GM19239 (cell line): ENCODE results near the gene INTS15.
"Not testable (repeated sequence)": the region's sequence is repeated elsewhere in the genome, so short reads cannot be mapped to it uniquely, and the experiment has no call there.

ENCODE experiments used
- DNase-seq: peaks from one replicate; pipeline ENCODE4 v3.0.0; 2011; ENCODE audit warnings: low spot score; ENCODE audit not compliant: insufficient read length
- FAIRE-seq: peaks from 2 replicates; lab custom pipeline; 2011; peaks lifted over from hg19 to GRCh38; lab: Jason Lieb, UNC

Gene INTS15

DNA sequence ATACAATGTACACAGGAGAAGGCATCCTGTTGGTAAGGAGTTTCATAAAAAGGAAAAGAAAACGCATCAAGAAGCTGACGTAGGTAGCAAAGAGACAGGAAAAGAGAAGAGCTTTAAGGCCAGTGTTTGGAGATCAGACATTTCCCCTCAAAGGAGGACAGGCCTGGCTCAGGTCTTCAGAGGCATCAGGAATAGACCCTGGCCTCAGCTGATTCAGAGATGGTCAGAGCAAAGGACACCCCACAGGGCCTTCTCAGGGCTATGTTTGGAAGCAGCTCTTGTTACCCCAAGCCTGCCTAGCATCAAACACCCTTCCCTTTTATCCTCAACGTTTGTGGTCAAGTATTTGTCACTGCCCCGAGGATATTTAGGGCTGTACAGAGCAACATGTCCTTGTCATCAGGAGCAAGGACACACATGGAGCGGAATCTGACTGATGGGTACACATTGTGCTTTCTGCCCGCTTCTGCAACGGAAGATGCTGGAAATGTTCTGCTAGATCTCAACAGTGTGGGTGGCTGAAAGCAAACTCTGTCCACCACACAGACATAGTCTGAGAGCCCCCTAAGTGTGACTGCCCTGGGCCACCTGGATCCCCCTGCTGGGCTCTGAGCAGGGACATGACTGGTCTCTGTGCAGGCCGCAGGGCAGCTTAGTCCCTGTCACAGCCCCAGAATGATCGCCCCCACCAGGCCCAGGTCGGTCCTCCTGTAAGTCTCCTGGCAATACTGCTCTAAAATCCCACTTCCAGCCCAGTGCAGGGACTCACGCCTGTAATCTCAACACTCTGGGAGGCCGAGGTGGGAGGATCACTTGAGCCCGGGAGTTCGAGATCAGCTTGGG is 13.6 kb upstream of the INTS15 start:
- FAIRE-seq = no peak
- DNase-seq = no peak

DNA sequence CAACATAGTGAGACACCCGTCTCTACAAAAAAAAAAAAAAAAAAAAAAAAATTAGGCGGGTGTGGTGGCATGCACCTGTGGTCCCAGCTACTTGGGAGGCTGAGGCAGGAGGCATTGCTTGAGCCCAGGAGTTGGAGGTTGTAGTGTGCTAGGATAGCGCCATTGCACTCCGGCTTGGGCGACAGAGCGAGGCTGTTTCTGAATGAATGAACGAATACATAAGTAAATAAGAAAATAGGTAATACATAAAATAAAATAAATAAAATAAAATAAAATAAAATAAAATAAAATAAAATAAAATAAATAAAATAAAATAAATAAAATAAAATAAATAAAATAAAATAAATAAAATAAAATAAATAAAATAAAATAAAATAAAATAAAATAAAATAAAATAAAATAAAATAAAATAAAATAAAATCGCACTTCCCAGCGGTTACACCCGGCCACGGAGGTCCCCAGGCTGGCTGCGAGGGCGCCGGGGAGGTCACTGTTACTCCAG is 12.9 kb upstream of the INTS15 start:
- not testable (repeated sequence) for FAIRE-seq, DNase-seq

DNA sequence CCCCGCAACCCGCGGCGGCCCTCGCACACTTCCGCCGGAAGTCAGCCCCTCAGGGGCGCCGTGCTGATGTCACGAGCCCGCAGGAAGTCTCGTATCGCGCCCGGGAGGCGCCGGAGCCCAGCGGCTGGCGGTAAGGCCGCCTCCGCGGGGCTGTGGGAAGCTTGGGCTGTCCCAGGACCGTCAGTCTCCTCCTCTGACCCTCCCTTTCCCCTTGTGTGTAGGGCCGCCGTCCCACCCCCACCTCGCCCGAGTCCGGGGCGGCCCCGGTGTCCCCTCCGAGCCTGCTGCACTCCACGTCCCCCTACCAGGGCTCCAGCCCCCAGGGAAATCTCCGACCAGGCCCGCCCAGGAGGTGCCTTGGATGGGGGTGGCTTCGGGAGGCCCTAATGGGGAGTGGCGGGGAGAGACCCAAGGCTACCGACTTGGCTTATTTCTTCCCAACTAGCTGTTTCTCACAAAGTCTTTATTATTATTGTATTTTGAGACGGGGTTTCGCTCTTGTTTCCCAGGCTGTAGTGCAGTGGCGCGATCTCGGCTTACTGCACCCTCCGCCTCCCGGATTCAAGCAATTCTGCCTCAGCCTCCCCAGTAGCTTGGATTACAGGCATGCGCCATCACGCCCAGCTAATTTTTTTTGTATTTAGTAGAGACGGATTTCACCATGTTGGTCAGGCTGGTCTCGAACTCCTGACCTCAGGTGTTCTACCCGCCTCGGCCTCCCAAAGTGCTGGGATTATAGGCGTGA is 12.3 kb upstream of the INTS15 start, which contains the start of gene ZDHHC4:
Gene ZDHHC4, plus strand, starts transcription at position 86 of the 745 bp plus-strand sequence. CDS start 3,108 bp downstream, outside the sequence.
- DNase-seq (peak; percentile 99), FAIRE-seq (peak; percentile 51)

DNA sequence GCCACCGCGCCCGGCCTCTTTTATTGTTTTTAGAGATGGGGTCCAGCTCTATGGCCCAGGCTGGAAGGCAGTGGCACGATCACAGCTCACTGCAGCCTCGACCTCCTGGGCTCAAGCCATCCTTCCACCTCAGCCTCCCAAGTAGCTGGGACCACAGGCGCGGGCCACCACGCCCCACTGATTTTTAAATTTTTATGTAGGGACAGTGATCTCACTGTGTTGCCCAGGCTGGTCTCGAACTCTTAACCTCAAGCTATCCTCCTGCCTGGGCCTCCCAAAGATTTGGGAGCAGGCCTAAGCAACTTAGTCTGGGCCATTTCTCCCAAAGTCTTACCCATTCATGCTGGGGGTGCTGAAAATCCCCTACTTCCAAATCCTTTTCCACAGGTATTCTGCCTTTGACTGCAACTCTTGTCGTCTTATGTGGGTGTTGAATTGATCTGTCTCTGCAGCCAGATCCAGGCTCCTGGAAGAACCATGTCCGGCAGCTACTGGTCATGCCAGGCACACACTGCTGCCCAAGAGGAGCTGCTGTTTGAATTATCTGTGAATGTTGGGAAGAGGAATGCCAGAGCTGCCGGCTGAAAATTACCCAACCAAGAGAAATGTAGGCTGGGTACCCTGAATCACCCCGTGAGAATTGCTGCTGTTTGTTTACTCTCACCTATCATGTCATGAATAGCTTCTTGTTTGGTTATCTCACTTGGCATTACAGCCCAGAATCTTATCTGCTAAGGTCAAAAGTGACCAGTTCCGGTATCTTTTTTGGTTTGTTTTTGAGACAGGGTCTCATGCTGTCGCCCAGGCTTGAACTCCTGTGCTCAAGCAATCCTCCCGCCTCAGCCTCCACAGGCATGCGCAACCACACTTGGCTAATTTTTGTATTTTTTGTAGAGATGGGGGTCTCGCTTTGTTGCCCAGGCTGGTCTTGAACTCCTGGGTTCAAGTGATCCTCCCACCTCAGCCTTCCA is 11.4 kb upstream of the INTS15 start:
- FAIRE-seq = no peak
- DNase-seq = no peak

DNA sequence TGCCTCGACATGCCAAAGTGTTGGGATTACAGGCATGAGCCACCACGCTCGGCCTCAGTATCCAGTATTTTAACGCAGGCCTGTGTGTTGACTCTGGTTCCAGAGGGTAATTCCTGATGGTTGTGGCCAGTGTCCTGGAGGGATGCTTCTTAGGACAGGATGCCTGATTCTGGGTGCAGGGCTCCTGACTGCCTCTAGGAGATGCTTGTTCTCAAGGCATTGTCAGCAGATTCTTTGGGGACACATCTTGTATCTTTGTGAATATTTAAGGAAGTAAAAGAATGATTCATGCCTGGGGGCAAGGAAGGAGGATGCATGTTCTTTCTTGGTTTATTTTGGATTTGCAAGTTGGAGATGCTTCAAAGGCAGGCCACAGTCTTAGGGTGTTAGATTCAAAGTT is 10.4 kb upstream of the INTS15 start:
- DNase-seq = no peak
- no peak for FAIRE-seq

DNA sequence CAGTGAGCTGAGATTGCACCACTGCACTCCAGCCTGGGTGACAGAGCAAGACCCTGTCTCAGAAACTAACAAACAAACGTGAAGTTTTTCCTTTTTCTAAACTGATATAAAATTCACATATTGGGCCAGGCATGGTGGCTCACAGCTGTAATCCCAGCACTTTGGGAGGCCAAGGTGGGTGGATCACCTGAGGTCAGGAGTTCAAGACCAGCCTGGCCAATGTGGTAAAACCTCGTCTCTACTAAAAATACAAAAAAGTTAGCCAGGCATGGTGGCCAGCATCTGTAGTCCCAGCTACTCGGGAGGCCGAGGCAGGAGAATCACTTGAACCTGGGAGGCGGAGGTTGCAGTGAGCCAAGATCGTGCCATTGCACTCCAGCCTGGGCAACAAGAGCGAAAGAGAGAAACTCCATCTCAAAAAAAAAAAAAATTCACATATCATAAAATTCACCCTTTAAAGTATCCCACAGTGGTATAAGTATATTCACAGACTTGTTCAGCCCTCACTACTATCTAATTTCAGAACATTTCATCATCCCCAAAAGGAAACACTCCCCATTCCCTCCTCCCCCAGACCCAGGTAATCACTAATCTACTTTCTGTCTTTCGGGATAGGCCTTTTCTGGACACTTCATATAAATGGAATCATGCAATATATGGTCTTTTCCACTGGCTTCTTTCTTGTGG is 3.9 kb upstream of the INTS15 start:
- not testable (repeated sequence) for DNase-seq, FAIRE-seq

DNA sequence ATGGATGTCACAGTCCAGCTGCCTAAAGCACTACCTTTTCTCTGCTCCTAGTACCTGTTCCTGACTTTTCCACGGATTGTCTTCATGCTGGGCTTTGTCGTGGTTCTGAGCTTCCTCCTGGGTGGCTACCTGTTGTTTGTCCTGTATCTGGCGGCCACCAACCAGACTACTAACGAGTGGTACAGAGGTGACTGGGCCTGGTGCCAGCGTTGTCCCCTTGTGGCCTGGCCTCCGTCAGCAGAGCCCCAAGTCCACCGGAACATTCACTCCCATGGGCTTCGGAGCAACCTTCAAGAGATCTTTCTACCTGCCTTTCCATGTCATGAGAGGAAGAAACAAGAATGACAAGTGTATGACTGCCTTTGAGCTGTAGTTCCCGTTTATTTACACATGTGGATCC is 1.3 kb upstream of the INTS15 start:
- FAIRE-seq = no peak
- DNase-seq = no peak

DNA sequence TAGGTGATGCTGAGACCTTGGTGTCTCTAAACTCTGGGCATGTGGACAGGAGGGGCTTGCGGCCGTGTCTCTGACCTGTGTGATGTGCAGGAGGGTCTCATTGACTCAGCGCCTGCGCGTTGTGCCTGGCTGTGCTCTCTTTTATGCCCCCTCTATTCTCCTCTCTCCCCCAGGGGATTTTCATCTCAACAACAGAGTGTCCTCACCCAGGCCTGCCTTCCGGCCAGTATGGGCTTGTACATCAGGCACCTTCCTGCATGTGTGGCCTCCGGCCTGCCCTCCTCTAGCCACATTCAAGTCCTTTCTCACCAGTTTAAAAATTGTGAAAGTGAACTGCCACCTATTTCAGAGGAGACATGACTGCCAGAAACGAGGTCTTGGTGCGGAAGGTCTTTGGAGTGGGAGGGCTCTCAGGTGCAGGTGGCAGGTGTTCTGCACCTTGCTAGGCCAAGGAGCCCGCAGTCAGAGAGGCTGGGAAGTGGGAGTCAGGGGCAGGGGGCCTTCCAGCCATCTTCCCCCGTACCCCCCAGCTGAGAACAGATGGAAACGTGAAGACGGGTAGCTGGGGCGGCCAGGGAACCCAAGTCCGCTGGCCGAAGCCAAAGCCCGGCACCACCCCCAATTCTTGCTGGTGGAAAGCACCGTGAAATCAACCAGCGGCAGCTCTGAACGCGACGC is 531 bp upstream of the INTS15 start:
- no peak for FAIRE-seq
- DNase-seq = no peak

DNA sequence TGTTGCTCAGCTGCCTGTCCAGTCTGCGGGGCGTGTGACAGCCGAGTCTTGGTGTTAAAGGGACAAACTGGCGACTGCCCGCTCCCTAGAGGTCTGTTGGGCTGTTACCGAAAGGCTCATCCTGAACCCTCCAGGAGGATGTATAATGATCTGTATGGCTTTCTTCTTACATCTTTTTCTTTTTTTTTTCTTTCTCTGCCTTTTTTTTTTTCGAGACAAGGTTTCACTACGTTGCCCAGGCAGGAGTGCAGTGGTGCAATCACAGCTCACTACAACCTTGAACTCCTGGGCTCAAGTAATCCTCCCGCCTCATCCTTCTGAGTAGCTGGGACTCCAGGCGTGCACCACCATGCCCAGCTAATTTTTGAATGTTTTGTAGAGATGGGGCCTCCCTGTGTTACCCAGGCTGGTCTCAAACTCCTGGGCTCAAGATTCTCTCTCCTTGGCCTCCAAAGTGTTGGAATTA is 857 bp downstream of the INTS15 start:
- DNase-seq (no peak), FAIRE-seq (no peak)

DNA sequence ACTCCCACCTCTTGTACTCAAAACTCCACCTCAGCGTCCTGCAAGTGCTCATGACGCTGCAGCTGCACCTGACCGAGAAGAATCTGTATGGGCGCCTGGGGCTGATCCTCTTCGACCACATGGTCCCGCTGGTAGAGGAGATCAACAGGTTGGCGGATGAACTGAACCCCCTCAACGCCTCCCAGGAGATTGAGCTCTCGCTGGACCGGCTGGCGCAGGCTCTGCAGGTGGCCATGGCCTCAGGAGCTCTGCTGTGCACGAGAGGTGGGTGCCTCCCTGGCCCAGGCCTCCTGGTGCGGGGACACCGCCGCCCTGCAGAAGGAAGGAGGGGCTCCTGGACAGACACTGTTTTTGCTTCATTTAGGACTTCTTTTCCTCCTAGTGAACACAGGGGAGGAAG is 10.3 kb downstream of the INTS15 start:
- FAIRE-seq (no peak), DNase-seq (no peak)

DNA sequence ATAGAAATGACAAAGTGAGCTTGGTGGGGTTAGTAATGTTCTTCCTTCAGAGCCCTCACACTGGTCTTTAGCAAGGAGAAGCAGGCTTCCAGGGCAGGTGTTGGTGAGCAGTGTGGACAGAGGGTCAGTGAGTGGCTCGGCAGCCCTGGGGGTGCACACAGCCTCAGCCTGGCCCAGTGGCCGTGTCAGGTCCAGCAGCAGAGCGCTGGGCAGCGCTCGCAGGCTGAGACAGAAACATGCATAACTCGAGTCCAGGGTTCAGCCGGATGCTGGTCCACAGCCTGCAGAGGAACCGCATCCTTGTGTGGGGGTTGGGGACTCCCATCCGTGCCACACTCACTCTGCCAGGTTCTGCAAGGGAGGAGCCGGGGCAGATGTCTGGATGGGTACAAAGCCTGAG is 14.6 kb downstream of the INTS15 start:
- FAIRE-seq (no peak), DNase-seq (no peak)

DNA sequence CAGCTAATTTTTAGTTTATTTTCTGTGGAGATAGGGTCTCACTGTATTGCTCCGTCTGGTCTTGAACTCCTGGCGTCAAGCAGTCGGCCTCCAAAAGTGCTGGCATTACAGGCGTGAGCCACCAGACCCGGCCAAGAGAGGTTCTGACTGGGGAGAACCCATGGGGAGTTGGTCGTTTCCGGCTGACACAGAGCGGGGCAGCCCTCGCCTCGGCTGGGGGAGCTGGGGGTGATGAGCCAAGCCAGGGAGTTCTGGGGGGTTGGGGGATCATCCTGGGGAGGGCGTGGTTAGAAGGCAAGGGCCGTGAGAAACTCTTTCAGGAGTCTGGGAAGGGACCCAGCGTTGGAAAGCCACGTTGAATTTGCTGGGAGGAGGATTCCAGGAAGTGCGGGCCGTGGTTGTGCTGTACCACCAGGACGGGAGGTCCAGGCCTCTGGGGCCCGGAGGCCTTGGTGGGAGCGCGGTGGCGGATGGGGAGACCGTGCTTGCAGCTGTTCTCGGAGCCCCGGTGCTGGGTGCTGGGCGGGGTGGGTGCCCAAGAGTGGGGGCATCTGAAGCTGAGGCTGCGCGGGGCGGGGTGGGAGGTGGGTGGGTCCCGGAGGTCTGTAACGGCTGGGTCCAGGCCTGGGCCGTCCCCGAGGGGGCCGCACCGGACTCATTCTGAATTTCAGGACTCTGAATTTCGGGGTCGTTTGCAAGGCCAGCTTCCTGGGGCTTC is 17.2 kb downstream of the INTS15 start:
- FAIRE-seq (no peak), DNase-seq (no peak)

DNA sequence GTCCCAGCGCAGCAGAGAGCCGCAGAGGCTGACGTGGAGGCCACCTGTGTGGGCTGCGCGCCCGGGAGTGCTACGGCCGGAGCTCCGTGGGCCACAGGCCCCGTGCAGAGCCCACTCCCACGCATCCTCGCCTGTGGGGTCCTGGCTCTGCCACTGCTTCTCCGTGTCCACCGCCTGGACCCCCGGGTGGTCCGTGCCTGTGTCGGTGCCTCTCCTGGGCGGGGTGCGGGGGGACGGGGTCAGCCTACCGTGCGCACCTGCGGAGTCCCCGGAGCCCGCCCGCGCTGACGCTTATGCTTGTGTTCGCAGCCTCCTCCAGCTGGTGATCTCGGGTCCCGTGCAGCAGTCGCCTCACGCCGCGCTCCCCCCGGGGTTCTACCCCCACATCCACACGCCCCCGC is 17.8 kb downstream of the INTS15 start:
- FAIRE-seq (no peak), DNase-seq (no peak)

DNA sequence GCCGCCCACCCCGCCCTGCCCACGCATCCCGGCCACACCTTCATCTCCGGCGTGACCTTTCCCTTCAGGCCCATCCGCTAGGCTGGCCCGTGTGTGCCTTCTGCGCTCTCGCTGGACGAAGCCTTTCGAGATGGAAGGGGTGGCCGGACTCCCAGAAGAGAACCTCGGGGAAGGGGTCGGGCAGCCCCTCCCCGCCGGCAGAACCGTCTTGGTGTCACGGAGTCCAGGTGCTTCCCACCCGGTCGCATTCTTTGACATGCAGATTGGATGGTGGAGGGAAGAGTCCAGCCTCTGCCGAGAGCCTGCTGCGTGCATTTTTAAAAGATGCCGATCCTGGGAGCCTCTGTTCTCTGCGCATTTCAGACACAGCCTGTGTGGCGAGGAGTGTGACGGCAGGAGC is 18.3 kb downstream of the INTS15 start:
- DNase-seq (no peak), FAIRE-seq (no peak)

DNA sequence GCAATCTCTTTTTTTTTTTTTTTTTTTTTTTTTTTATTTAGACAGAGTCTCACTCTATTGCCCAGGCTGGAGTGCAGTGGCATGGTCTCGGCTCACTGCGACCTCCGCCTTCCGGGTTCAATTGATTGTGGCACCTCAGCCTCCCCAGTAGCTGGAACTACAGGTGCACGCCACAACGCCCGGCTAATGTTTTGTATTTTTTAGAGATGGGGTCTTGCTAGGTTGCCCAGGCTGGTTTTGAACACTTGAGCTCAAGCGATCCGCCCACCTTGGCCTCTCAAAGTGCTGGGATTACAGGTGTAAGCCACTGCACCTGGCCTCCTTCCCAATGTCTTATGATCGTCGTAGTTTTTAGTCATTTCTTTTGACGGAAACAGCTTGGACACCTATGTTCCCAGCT is 19.0 kb downstream of the INTS15 start:
- DNase-seq (no peak), FAIRE-seq (no peak)

DNA sequence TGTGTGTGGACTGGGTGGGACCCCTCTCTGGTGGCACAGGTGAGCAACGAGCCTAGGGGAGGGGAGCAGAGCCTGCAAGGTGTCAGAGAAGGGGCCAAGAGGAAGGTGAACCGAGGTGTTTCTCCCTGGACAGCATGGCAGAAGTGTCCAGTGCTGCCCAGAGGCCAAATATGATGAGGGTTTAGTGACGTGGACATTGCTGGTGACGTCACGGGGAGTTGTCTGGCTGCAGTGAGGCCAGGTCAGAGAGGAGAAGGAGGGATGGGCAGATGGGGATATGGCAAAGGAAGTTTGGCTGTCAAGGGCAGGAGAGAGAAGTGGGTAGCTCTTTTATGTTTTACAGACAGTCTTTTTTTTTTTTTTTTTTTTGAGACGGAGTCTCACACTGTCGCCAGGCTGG is 23.0 kb downstream of the INTS15 start:
- DNase-seq (no peak), FAIRE-seq (no peak)

DNA sequence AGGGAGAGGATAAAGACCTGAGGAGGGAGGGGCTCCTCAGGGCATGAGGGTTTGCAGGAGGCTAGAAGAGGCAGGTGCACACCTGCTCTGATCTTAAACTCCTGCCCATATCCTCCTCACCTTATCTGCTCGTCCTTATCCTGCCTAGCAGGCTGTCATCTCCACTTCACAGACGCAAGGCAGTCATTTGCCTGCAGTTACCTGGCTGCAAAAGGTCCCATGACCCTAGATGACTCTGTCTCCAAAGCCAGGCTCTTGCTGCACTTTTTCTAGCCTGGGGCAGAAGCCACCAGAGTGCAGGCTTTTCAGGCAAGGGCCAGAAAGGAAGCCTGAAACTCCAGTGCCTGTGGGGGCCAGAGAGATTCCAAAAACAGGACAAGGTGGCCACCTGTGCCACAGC is 23.9 kb downstream of the INTS15 start:
- DNase-seq = no peak
- no peak for FAIRE-seq

DNA sequence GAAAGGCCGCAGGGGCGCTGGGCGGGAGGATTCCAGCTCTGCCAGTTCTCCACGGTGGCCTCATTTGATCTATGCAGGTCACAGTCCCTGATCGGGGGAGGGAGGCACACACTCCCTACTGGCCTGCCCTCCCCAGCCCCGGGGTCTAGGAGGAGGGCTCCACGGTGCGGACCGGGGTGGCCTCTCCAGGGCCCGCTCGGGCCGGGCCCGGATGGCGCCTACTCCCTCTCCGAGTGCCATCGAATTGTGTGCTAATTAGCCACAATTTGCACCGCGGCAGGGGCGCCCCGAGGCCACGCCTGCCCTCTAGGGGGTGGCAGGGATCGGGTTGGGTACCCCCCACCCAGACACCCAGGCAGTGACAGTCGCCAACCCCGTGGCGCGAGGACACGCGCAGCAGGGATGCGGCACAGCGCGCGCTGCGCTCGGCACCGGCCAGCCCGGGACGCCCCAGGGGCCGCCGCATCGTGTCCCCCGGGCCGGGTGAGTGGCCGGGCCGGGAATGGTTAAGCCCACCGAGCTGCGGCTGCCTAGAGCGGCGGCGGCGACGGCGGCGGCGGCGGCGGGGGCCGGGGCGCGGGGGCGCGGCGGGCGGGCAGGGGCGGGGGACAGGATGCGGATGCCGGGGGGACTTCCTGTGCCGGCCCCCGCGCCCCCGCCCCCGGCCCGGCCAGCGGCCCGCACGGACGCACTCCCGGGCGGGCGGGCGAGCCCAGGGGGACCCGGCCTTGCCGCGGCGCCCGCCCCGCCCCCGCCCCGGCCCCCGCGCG is 25.3 kb downstream of the INTS15 start, which contains the start of gene ZNF853:
Gene ZNF853, plus strand, starts transcription at position 658 of the 770 bp plus-strand sequence. CDS start 565 bp downstream, outside the sequence.
- no peak for DNase-seq
- FAIRE-seq = no peak
